ENCODE results near the gene CCDC134. TPM values are rescaled to one million over a fixed set of nuclear protein-coding genes. Genes with fewer than 3 reads are reported as not detected.

CCDC134 gene
- total RNA-seq, 4 donors from 2014 or later = 6.5 to 9.6 (median 8.2) TPM

GRCh38 chr22:41812805-41813545 is 12.5 kb downstream of the CCDC134 start:
- WGBS, 2 donors = 92% methylated on average over 15 to 16 of the region's 16 CpGs
- DNase-seq (ENCODE audit: low spot score in 2 of 2) = no peak
- H3K4me1 ChIP-seq = no peaks in the 10 kb centered on the region
- H3K36me3 ChIP-seq = peaks cover 0 to 79% (median 0%) of the 10 kb centered on the region in 3 donors
- TF ChIP-seq EP300 (IDR thresholded peaks at IDR 0.05) = no peak
- TF ChIP-seq POLR2A (IDR thresholded peaks at IDR 0.05) = no peak
- TF ChIP-seq CTCF (IDR thresholded peaks at IDR 0.05) = no peak
- no peaks in the 10 kb centered on the region for H3K27me3 ChIP-seq
- no peaks in the 10 kb centered on the region for H3K9me3 ChIP-seq
- H3K4me3 ChIP-seq = no peak overlapping the region
- no peak overlapping the region for H3K27ac ChIP-seq

GRCh38 chr22:41813726-41814410 is 13.4 kb downstream of the CCDC134 start:
- no peaks in the 10 kb centered on the region for H3K27me3 ChIP-seq
- H3K36me3 ChIP-seq = peaks cover 0 to 82% (median 0%) of the 10 kb centered on the region in 3 donors
- TF ChIP-seq POLR2A (IDR thresholded peaks at IDR 0.05) = no peak
- no peak for TF ChIP-seq CTCF (IDR thresholded peaks at IDR 0.05)
- no peak for TF ChIP-seq EP300 (IDR thresholded peaks at IDR 0.05)
- H3K9me3 ChIP-seq = no peaks in the 10 kb centered on the region
- no peaks in the 10 kb centered on the region for H3K4me1 ChIP-seq
- H3K4me3 ChIP-seq = no peak overlapping the region
- DNase-seq (ENCODE audit: low spot score in 2 of 2) = no peak
- no peak overlapping the region for H3K27ac ChIP-seq
- WGBS, 2 donors = 96 to 100% methylated on average over 9 of the region's 9 CpGs

GRCh38 chr22:41815716-41816115 is 15.2 kb downstream of the CCDC134 start:
- H3K9me3 ChIP-seq = no peaks in the 10 kb centered on the region

GRCh38 chr22:41816241-41816640 is 15.8 kb downstream of the CCDC134 start:
- Histone ChIP-seq H3K4me3 (no peak overlapping the region), H3K27me3 (no peaks in the 10 kb centered on the region), H3K9me3 (no peaks in the 10 kb centered on the region), H3K36me3 (peaks cover 0 to 68% (median 0%) of the 10 kb centered on the region in 3 donors), H3K4me1 (no peaks in the 10 kb centered on the region), H3K27ac (no peak overlapping the region)
- 92% methylated on average over 1 of the region's 1 CpG for WGBS, 2 donors
- DNase-seq (ENCODE audit: low spot score in 2 of 2) = no peak
- TF ChIP-seq POLR2A (IDR thresholded peaks at IDR 0.05) = no peak

More at GRCh38 chr22:41815716-41816115, 15.2 kb downstream of the CCDC134 start:
- Histone ChIP-seq H3K36me3 (peaks cover 0 to 73% (median 0%) of the 10 kb centered on the region in 3 donors), H3K4me3 (no peak overlapping the region), H3K27ac (no peak overlapping the region), H3K4me1 (no peaks in the 10 kb centered on the region), H3K27me3 (no peaks in the 10 kb centered on the region)
- TF ChIP-seq EP300 (IDR thresholded peaks at IDR 0.05) = no peak
- no peak for TF ChIP-seq CTCF (IDR thresholded peaks at IDR 0.05)
- TF ChIP-seq POLR2A (IDR thresholded peaks at IDR 0.05) = no peak
- 87 to 99% methylated on average over 3 of the region's 3 CpGs for WGBS, 2 donors
- DNase-seq (ENCODE audit: low spot score in 2 of 2) = no peak

GRCh38 chr22:41816871-41817270 is 16.4 kb downstream of the CCDC134 start:
- DNase-seq (ENCODE audit: low spot score in 2 of 2) = no peak
- Histone ChIP-seq H3K4me3 (no peak overlapping the region), H3K27me3 (no peaks in the 10 kb centered on the region), H3K4me1 (no peaks in the 10 kb centered on the region), H3K9me3 (no peaks in the 10 kb centered on the region), H3K27ac (no peak overlapping the region), H3K36me3 (peaks cover 0 to 62% (median 0%) of the 10 kb centered on the region in 3 donors)
- WGBS, 2 donors = 92 to 98% methylated on average over 2 of the region's 2 CpGs
- TF ChIP-seq POLR2A (IDR thresholded peaks at IDR 0.05) (no peak), CTCF (IDR thresholded peaks at IDR 0.05) (no peak), EP300 (IDR thresholded peaks at IDR 0.05) (no peak)

Data from tibial nerve (tissue), 4 donors.